Fibroblast of the aortic adventitia (primary cell): ENCODE data around the gene MMP15. TPM values are rescaled to one million over a fixed set of nuclear protein-coding genes. Genes with fewer than 3 reads are reported as not detected.

ENCODE experiments used
- DNase-seq: peaks from one replicate; pipeline ENCODE4 v3.0.0-alpha.2; 2010; ENCODE audit warnings: low read depth
- H3K4me3 ChIP-seq: 2 replicates; pipeline ENCODE4 v1.5.1; 2011; ENCODE audit warnings: low read depth, mild to moderate bottlenecking, control low read depth, low read length, moderate library complexity
- CTCF ChIP-seq: IDR thresholded peaks from 2 replicates; pipeline ENCODE4 v1.5.1; 2011; ENCODE audit warnings: mild to moderate bottlenecking, low read length, control low read depth, inconsistent platforms; ENCODE audit not compliant: insufficient read depth
- total RNA-seq: library from RNA; depleted of rRNA; stranded (reverse); fragments of >200 nt; gene quantifications from 2 replicates; pipeline ENCODE4 v1.2.3, GENCODE V29; 2012; ENCODE audit warnings: low replicate concordance

The MMP15 gene
- total RNA-seq, 1 donor = 2.4 TPM

DNA sequence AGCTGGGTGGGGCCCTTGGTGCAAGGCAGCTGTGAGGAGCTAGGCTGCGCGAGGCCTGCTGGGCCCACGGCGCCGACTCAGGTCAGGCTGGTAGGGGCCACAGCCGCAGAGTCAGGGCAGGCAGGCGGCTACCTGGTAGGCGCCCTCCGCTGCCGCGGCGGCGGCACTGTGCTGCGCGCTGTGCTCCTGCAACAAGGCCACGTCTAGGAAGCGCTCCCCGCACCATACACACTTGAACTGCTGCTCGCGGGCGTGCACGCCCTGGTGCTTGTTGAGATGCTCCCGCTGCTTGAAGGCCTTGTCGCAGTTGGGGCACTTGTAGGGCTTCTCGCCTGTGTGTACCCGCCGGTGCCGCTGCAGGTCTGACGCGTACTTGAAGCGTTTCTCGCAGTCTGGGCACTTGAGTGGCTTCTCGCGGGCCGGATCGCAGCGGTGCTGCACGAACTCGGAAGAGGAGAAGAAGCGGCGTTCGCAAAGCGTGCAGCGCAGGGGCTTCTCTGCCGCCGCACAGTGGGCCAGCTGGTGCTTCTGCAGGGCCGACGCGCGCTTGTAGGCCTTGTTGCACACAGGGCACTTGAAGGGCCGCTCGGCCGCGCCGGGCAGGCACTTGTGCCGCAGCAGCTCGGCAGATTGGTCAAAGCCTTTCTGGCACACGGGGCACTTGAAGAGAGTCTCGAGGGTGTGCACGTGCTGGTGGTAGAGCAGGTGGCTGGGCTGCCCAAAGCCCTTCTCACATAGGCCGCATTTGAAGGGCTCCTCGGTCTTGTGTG, 29.0 kb upstream of the MMP15 start:
- TF ChIP-seq CTCF = no peak
- DNase-seq = no peak
- H3K4me3 ChIP-seq = no peak overlapping the region

- DNase-seq = no peak
- no peak overlapping the region for H3K4me3 ChIP-seq
- no peak for TF ChIP-seq CTCF
These were observed 28.4 kb upstream of the MMP15 start for GRCh38 chr16:57997176-57997527.

GRCh38 chr16:57997528-57998265, 27.9 kb upstream of the MMP15 start:
- H3K4me3 ChIP-seq = no peak overlapping the region
- TF ChIP-seq CTCF = no peak
- DNase-seq = no peak

GRCh38 chr16:57998486-57998885, 27.1 kb upstream of the MMP15 start:
- peak; percentile 45 for DNase-seq
- no peak for TF ChIP-seq CTCF
- no peak overlapping the region for H3K4me3 ChIP-seq

- no peak for TF ChIP-seq CTCF
- H3K4me3 ChIP-seq = peak overlapping the region; percentile 73
These were observed 26.6 kb upstream of the MMP15 start for GRCh38 chr16:57998992-57999365.

GRCh38 chr16:57999366-57999970, 26.1 kb upstream of the MMP15 start:
- no peak for TF ChIP-seq CTCF
- DNase-seq = no peak
- H3K4me3 ChIP-seq = peak overlapping the region; percentile 73

More at GRCh38 chr16:57998992-57999365, 26.6 kb upstream of the MMP15 start:
- peak; percentile 47 for DNase-seq
